Measurements from ENCODE around the gene ABCC4.

DNA sequence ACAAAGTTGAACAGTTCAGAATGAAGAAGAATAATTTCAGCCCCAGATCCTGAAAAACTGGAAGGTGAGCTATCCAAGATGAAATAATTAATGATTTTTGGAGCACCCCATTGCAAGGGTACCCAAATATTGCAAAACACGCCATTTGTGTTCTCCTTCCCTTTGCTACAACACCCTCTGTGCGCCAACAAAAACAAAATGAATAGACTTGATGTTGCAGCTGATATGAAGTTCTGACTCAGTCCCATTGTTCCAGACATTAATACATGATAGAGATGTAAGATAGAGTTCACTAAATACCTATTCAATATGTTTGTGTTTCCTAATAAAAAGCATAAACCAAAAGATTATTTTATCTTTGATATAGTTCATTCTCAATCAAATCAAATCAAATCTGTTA lies 301.4 kb downstream of the ABCC4 start:
- TF ChIP-seq, protein P1, sequence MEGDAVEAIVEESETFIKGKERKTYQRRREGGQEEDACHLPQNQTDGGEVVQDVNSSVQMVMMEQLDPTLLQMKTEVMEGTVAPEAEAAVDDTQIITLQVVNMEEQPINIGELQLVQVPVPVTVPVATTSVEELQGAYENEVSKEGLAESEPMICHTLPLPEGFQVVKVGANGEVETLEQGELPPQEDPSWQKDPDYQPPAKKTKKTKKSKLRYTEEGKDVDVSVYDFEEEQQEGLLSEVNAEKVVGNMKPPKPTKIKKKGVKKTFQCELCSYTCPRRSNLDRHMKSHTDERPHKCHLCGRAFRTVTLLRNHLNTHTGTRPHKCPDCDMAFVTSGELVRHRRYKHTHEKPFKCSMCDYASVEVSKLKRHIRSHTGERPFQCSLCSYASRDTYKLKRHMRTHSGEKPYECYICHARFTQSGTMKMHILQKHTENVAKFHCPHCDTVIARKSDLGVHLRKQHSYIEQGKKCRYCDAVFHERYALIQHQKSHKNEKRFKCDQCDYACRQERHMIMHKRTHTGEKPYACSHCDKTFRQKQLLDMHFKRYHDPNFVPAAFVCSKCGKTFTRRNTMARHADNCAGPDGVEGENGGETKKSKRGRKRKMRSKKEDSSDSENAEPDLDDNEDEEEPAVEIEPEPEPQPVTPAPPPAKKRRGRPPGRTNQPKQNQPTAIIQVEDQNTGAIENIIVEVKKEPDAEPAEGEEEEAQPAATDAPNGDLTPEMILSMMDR (conservative IDR thresholded peaks at IDR 0.05): no peak
- no peak for TF ChIP-seq ZFX (IDR thresholded peaks at IDR 0.05)
